Prostate gland (tissue), 2 donors: ENCODE data around the gene FBXL4. TPM values are rescaled to one million over a fixed set of nuclear protein-coding genes. Genes with fewer than 3 reads are reported as not detected.

Source experiments
- DNase-seq: peaks from one replicate; pipeline ENCODE4 v3.0.0-alpha.2; 2019; ENCODE audit warnings: low spot score
- H3K27ac ChIP-seq, 2 donors: fragments of 200-600 bp; sonication (generic); 2 replicates each; pipeline ENCODE4 v1.5.1; 2017 to 2019
- H3K27me3 ChIP-seq: fragments of 200-600 bp; sonication (generic); replicated peaks from 2 replicates; pipeline ENCODE4 v1.5.1; 2019; ENCODE audit not compliant: insufficient read depth
- H3K36me3 ChIP-seq, 2 donors: fragments of 200-600 bp; sonication (generic); 1 replicate in 1 of 2; 2 replicates in 1 of 2; pipeline versions ENCODE4 v1.5.1 to v1.8.1; 2017 to 2019
- H3K4me1 ChIP-seq: fragments of 200-600 bp; sonication (generic); replicated peaks from 2 replicates; pipeline ENCODE4 v1.5.1; 2019
- H3K4me3 ChIP-seq, 2 donors: fragments of 200-600 bp; sonication (generic); 2 replicates each; pipeline ENCODE4 v1.5.1; 2017 to 2019
- H3K9me3 ChIP-seq: fragments of 200-600 bp; sonication (generic); 2 replicates; pipeline ENCODE4 v1.5.1; 2017
- POLR2A ChIP-seq: fragments of 450-650 bp; IDR thresholded peaks from one replicate; pipeline ENCODE4 v1.6.1; 2016; ENCODE audit warnings: antibody characterized with exemption, mild to moderate bottlenecking
- POLR2AphosphoS5 ChIP-seq: sonication (generic); formaldehyde crosslinking; IDR thresholded peaks from one replicate; pipeline ENCODE4 v1.6.1; 2017; ENCODE audit warnings: antibody characterized with exemption
- WGBS: methylation state at CpG from one replicate; pipeline ENCODE4 v1.1.5; 2018; 5-methylcytosine and 5-hydroxymethylcytosine counted together
- intact Hi-C: fragments of 100-400 bp; cut with DNase I; formaldehyde crosslinking; loops from one replicate; pipeline ENCODE4 v1.14.2; 2022
- total RNA-seq, 2 donors: library from RNA; depleted of rRNA; stranded (reverse); fragments of >200 nt; gene quantifications; one replicate each; pipeline ENCODE4 v1.1.0, GENCODE V29; 2016
- TF ChIP-seq, protein P1 (sequence below), 4 experiments: fragments of 200-600 bp in 2 of 4; fragments of 450-650 bp in 2 of 4; sonication (generic) in 2 of 4; IDR thresholded peaks; 1 replicate in 3 of 4; 2 replicates in 1 of 4; pipeline ENCODE4 v1.5.1; 2016 to 2019; ENCODE audit warnings: antibody characterized with exemption in 4 of 4, mild to moderate bottlenecking in 2 of 4, moderate library complexity in 2 of 4

Gene FBXL4
- total RNA-seq, 2 donors from 2014 or later: 21.6 to 27.1 TPM

- no peaks in the 10 kb centered on the region for H3K27me3 ChIP-seq
- no peaks in the 10 kb centered on the region for H3K4me1 ChIP-seq
- intact Hi-C loops: no loop called here
- 95% methylated on average over 2 of the region's 2 CpGs for WGBS
- H3K36me3 ChIP-seq: no peaks in the 10 kb centered on the region
- no peak overlapping the region for H3K4me3 ChIP-seq
- H3K9me3 ChIP-seq: no peaks in the 10 kb centered on the region
- H3K27ac ChIP-seq: no peak overlapping the region
- no peak for DNase-seq
- TF ChIP-seq POLR2A: no peak
- no peak for TF ChIP-seq POLR2AphosphoS5
- TF ChIP-seq, protein P1, sequence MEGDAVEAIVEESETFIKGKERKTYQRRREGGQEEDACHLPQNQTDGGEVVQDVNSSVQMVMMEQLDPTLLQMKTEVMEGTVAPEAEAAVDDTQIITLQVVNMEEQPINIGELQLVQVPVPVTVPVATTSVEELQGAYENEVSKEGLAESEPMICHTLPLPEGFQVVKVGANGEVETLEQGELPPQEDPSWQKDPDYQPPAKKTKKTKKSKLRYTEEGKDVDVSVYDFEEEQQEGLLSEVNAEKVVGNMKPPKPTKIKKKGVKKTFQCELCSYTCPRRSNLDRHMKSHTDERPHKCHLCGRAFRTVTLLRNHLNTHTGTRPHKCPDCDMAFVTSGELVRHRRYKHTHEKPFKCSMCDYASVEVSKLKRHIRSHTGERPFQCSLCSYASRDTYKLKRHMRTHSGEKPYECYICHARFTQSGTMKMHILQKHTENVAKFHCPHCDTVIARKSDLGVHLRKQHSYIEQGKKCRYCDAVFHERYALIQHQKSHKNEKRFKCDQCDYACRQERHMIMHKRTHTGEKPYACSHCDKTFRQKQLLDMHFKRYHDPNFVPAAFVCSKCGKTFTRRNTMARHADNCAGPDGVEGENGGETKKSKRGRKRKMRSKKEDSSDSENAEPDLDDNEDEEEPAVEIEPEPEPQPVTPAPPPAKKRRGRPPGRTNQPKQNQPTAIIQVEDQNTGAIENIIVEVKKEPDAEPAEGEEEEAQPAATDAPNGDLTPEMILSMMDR (IDR thresholded peaks at IDR 0.05): no peak
Observed at GRCh38 chr6:98975421-98975820, 27.7 kb upstream of the FBXL4 start.

GRCh38 chr6:98974309-98974708 lies 26.6 kb upstream of the FBXL4 start:
- Histone ChIP-seq H3K27me3 (no peaks in the 10 kb centered on the region), H3K27ac (no peak overlapping the region), H3K4me3 (no peak overlapping the region), H3K4me1 (no peaks in the 10 kb centered on the region), H3K36me3 (no peaks in the 10 kb centered on the region), H3K9me3 (no peaks in the 10 kb centered on the region)
- intact Hi-C loops: no loop called here
- DNase-seq: no peak
- TF ChIP-seq POLR2AphosphoS5 (no peak), POLR2A (no peak)
- TF ChIP-seq, protein P1 (IDR thresholded peaks at IDR 0.05): no peak

DNA sequence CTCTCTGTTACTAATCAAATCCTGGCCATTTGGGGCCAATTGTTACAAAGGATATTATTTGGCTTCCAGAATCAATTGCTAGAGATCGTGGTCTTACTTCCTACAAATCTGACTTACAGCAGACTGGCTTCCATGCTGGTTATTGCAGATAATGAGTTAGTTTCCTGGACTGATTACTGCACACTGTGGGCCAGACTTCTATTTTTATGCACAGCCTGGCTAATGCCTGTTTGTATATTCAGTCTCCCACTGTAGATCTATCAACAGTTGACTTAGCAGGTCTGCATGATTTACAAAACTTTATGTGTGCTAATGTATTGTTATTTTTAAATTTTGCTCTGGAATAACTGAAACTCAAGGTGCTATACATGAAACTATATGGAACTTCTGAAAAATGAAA lies 25.8 kb upstream of the FBXL4 start:
- WGBS: 79% methylated on average over 1 of the region's 1 CpG
- Histone ChIP-seq H3K4me1 (no peaks in the 10 kb centered on the region), H3K27me3 (no peaks in the 10 kb centered on the region), H3K27ac (no peak overlapping the region), H3K36me3 (no peaks in the 10 kb centered on the region), H3K9me3 (no peaks in the 10 kb centered on the region), H3K4me3 (no peak overlapping the region)
- intact Hi-C loops: no loop called here
- TF ChIP-seq POLR2A (no peak), POLR2AphosphoS5 (no peak)
- TF ChIP-seq, protein P1 (IDR thresholded peaks at IDR 0.05): no peak
- DNase-seq: no peak

DNA sequence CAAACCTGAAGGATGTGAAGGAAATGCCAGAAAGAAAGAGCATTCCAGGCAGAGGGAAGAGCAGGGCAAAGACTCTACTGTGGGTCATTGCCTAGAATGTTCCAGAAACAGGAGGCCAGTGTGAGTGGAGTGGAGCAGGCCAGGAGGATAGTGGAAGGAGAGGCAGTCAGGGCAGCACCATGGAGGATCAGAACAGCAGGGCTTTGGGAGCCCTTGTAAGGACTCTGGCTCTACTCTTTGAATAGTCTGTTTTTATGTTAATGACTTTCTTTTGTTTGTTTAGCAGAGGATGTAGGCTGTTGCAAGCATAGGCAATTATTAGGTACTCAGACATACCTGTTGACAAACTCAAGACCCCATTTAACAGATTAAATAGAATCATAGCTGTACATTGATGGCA lies 23.6 kb upstream of the FBXL4 start:
- no peak for DNase-seq
- H3K4me3 ChIP-seq: no peak overlapping the region
- H3K9me3 ChIP-seq: no peaks in the 10 kb centered on the region
- intact Hi-C loops: no loop called here
- H3K27me3 ChIP-seq: no peaks in the 10 kb centered on the region
- H3K27ac ChIP-seq: no peak overlapping the region
- no peaks in the 10 kb centered on the region for H3K4me1 ChIP-seq
- H3K36me3 ChIP-seq: no peaks in the 10 kb centered on the region
- no peak for TF ChIP-seq POLR2A
- TF ChIP-seq, protein P1 (IDR thresholded peaks at IDR 0.05): no peak
- no peak for TF ChIP-seq POLR2AphosphoS5

DNA sequence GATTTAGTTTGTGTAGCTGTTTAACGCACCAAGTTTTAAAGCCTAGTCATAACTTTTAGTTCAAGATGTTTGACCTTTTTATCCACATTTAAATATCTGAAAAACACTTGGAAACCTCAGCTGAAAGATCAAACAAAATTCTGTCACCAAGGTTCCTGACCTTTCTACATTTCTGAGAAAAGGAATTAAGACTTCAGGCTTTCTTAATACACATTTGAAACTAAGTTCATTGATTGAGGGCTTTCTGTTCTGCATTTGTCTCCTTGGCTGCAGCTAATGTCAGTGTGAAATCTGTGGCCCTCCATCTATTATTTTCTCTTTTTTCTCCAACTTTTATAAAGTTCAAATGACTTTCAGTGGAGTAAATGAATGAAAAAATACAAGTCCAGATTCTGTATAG lies 22.7 kb upstream of the FBXL4 start:
- H3K27ac ChIP-seq: no peak overlapping the region
- no peaks in the 10 kb centered on the region for H3K4me1 ChIP-seq
- intact Hi-C loops: no loop called here
- DNase-seq: no peak
- 58% methylated on average over 1 of the region's 1 CpG for WGBS
- TF ChIP-seq, protein P1 (IDR thresholded peaks at IDR 0.05): no peak
- TF ChIP-seq POLR2AphosphoS5 (no peak), POLR2A (no peak)
- H3K4me3 ChIP-seq: no peak overlapping the region
- H3K9me3 ChIP-seq: no peaks in the 10 kb centered on the region
- no peaks in the 10 kb centered on the region for H3K36me3 ChIP-seq
- no peaks in the 10 kb centered on the region for H3K27me3 ChIP-seq
